Activated T-cell treated with anti-CD3 and anti-CD28 coated beads for 4 hours (primary cell): Measurements from ENCODE around the gene RAF1.
"Not testable (repeated sequence)": the region's sequence is repeated elsewhere in the genome, so short reads cannot be mapped to it uniquely, and the experiment has no call there.

Experiments used
- DNase-seq: peaks from one replicate; pipeline ENCODE4 v3.0.0-alpha.2; 2020

The RAF1 gene

GRCh38 chr3:12675115-12675810, 11.3 kb upstream of the RAF1 start:
- no peak for DNase-seq

- DNase-seq, result not testable (repeated sequence)
Observed at GRCh38 chr3:12673956-12674736, 10.2 kb upstream of the RAF1 start.

GRCh38 chr3:12671120-12671450, 7.2 kb upstream of the RAF1 start:
- DNase-seq, result no peak

GRCh38 chr3:12670365-12671119, 6.6 kb upstream of the RAF1 start:
- no peak for DNase-seq

GRCh38 chr3:12663401-12663935, 449 bp downstream of the RAF1 start:
- no peak for DNase-seq

- peak; percentile 12 for DNase-seq
Observed at GRCh38 chr3:12662593-12663400, 1.1 kb downstream of the RAF1 start.

- DNase-seq, result no peak
Observed at GRCh38 chr3:12661926-12662592, 1.9 kb downstream of the RAF1 start.

GRCh38 chr3:12661375-12661774, 2.5 kb downstream of the RAF1 start:
- not testable (repeated sequence) for DNase-seq

- DNase-seq, result no peak
Observed at GRCh38 chr3:12660196-12660595, 3.7 kb downstream of the RAF1 start.

GRCh38 chr3:12659316-12660015, 4.5 kb downstream of the RAF1 start:
- no peak for DNase-seq

GRCh38 chr3:12658593-12659058, 5.3 kb downstream of the RAF1 start:
- no peak for DNase-seq

GRCh38 chr3:12656850-12657249, 7.1 kb downstream of the RAF1 start:
- DNase-seq, result no peak

- DNase-seq, result no peak
Observed at GRCh38 chr3:12656193-12656592, 7.7 kb downstream of the RAF1 start.

GRCh38 chr3:12655701-12656100, 8.2 kb downstream of the RAF1 start:
- no peak for DNase-seq

GRCh38 chr3:12653747-12654146, 10.2 kb downstream of the RAF1 start:
- no peak for DNase-seq

- no peak for DNase-seq
Observed at GRCh38 chr3:12648384-12648959, 15.4 kb downstream of the RAF1 start.

- no peak for DNase-seq
Observed at GRCh38 chr3:12644331-12644937, 19.5 kb downstream of the RAF1 start.

GRCh38 chr3:12643724-12644123, 20.2 kb downstream of the RAF1 start:
- no peak for DNase-seq

GRCh38 chr3:12643010-12643380, 20.9 kb downstream of the RAF1 start:
- no peak for DNase-seq

- DNase-seq, result not testable (repeated sequence)
Observed at GRCh38 chr3:12640853-12641252, 23.1 kb downstream of the RAF1 start.

- DNase-seq, result no peak
Observed at GRCh38 chr3:12638105-12638504, 25.8 kb downstream of the RAF1 start.
